A549 treated with CORT108297 at 1 μM for 4 hours (cell line): ENCODE measurements around the gene AHCY. TPM values are rescaled to one million over a fixed set of nuclear protein-coding genes. Genes with fewer than 3 reads are reported as not detected.

Experiments
- total RNA-seq: library from RNA; stranded (reverse); fragments of 200-300 nt; extraction: Qiagen RNA extraction; gene quantifications from 5 replicates; pipeline ENCODE4 v1.2.3, GENCODE V29; 2022

Gene AHCY
- 311 to 333 TPM (median 327 TPM) in 5 replicates for total RNA-seq

DNA sequence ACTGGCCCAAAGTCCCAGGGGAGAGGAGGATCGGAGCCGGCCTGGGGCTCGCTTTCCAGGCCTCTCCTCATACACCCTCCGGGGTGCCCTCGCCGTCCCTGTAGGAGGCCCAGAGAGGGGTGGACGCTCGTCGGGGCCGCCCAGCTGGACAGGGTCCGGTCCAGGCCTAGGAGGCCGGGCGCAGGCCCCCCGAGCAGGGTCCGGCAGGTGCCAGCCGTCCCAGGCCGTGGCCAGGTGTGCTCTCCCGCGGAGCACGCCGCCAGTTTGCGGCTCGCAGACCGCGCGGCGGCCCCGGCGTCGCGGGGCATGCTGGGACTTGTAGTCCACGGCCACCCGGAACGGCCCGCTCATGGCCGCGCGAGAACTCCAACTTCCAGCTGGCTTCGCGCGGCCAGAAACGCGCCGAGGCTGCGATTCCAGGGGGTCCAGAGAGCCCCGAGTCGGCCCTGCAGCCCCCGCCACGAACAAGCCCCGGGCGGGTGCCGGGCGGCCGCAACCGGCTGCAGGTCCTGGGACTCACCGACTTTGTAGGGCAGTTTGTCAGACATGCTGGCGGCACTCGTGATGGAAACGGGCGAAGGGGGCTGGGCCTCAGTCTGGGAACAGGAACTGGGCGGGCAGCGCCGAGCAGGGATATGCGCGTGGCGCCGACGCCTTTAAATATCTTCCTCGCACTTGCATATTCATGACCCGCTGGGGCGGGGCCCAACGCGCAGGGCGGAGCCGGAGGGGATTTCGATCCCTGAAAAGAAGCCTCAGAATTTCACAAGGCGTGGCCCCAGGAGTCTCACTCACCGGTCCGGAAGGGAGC is at the start of gene AHCY:
Gene AHCY, minus strand, starts transcription at position 633 of the 811 bp plus-strand sequence. Its CDS starts 85 bp downstream, at position 548.

DNA sequence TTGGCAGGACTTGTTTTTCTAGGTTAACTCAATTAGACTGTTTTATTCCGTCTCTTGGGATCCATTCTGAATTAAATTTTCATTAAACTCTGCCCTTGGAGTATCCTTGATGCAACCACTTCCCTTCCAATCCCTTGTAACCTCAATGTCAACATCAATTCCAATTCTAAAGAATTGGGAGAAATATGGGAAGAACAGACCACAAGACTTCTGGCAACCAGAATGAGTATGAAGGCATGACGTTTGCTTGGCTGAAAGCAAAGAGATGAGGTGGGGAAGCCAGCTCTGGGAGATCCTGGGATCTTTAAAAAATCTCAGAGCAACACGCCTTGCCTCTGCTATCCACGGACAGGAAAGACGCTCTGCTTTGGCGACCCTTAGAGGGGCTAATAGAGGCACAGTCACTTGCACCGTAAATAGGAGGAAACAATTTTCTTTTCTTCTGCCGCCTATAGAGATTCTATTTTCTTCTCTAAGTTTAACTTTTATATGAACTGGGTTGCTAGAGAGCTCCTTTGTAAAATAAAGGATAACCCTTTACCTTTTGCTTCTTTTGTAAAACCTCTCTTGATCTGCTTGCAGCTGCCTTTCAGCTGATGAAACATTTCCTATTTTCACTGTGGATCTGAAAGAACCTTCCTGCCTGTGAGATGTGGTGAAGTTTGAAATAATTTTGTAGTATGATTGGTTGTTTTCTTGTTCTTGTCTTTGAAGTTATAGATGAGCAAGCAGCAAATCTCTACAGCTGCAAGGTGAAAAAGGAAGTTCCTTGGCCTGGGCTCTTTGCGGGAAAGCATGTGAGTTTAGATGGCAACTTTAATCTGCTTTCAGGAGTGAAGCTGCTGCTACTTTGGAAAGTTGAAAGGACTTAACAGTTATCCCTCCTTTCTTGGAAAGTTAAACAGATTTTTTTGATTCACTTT is 62.2 kb downstream of the AHCY start, which contains the start of gene ASIP:
Gene ASIP, plus strand, starts transcription at position 731 of the 923 bp plus-strand sequence. CDS start 18,952 bp downstream, outside the sequence.

Other genes with a start within 250 kb of the AHCY start
- gene EIF2S2, start 191.1 kb downstream of the AHCY start, total RNA-seq = 93.0 to 135 TPM (median 96.9 TPM) in 5 replicates
- not detected in 5 replicates for gene ASIP, start 61.9 kb downstream of the AHCY start, total RNA-seq
- 21.8 to 33.4 TPM (median 31.1 TPM) in 5 replicates for gene ITCH, start 59.9 kb upstream of the AHCY start, total RNA-seq
- gene DYNLRB1, start 213.1 kb upstream of the AHCY start, total RNA-seq = 227 to 240 TPM (median 231 TPM) in 5 replicates